ENCODE data around the gene ZNF644. TPM values are rescaled to one million over a fixed set of nuclear protein-coding genes. Genes with fewer than 3 reads are reported as not detected.

Gene ZNF644
- total RNA-seq, 3 donors from 2014 or later = 58.7 to 161 (median 104) TPM

GRCh38 chr1:90989302-90989701, 32.5 kb downstream of the ZNF644 start:
- no peak for TF ChIP-seq POLR2AphosphoS5 (IDR thresholded peaks at IDR 0.05)
- TF ChIP-seq CTCF (IDR thresholded peaks at IDR 0.05) = no peak
- no peak for TF ChIP-seq POLR2A (IDR thresholded peaks at IDR 0.05)
- intact Hi-C loops (cut with DNase I; ENCODE audit: low total_unique reads) = no loop called here

GRCh38 chr1:90987841-90988240, 34.0 kb downstream of the ZNF644 start:
- no peaks in the 10 kb centered on the region for H3K4me1 ChIP-seq
- H3K27me3 ChIP-seq = no peaks in the 10 kb centered on the region
- no peak overlapping the region for H3K27ac ChIP-seq
- intact Hi-C loops (cut with DNase I; ENCODE audit: low total_unique reads) = no loop called here
- no peak overlapping the region for H3K4me3 ChIP-seq
- no peaks in the 10 kb centered on the region for H3K36me3 ChIP-seq
- DNase-seq (ENCODE audit: low spot score in 2 of 2) = no peak
- peaks cover 0 to 11% of the 10 kb centered on the region in 2 donors for H3K9me3 ChIP-seq
- TF ChIP-seq POLR2A (IDR thresholded peaks at IDR 0.05) = no peak
- no peak for TF ChIP-seq POLR2AphosphoS5 (IDR thresholded peaks at IDR 0.05)
- no peak for TF ChIP-seq CTCF (IDR thresholded peaks at IDR 0.05)

More at GRCh38 chr1:90989302-90989701, 32.5 kb downstream of the ZNF644 start:
- Histone ChIP-seq H3K9me3 (peaks cover 0 to 11% of the 10 kb centered on the region in 2 donors), H3K36me3 (no peaks in the 10 kb centered on the region), H3K4me1 (no peaks in the 10 kb centered on the region), H3K27me3 (no peaks in the 10 kb centered on the region), H3K4me3 (no peak overlapping the region), H3K27ac (no peak overlapping the region)
- no peak for DNase-seq (ENCODE audit: low spot score in 2 of 2)

- Histone ChIP-seq H3K9me3 (peaks cover 0 to 11% of the 10 kb centered on the region in 2 donors), H3K27me3 (no peaks in the 10 kb centered on the region), H3K27ac (no peak overlapping the region), H3K36me3 (no peaks in the 10 kb centered on the region), H3K4me1 (no peaks in the 10 kb centered on the region), H3K4me3 (no peak overlapping the region)
- TF ChIP-seq POLR2A (IDR thresholded peaks at IDR 0.05) = no peak
- no peak for TF ChIP-seq POLR2AphosphoS5 (IDR thresholded peaks at IDR 0.05)
- TF ChIP-seq CTCF (IDR thresholded peaks at IDR 0.05) = no peak
- no peak for DNase-seq (ENCODE audit: low spot score in 2 of 2)
- intact Hi-C loops (cut with DNase I; ENCODE audit: low total_unique reads) = no loop called here
Measured at GRCh38 chr1:90986953-90987352, 34.9 kb downstream of the ZNF644 start.

- no peak overlapping the region for H3K27ac ChIP-seq
- no peak for TF ChIP-seq POLR2AphosphoS5 (IDR thresholded peaks at IDR 0.05)
- no peak for TF ChIP-seq POLR2A (IDR thresholded peaks at IDR 0.05)
- H3K4me3 ChIP-seq = no peak overlapping the region
- no peaks in the 10 kb centered on the region for H3K4me1 ChIP-seq
- H3K27me3 ChIP-seq = no peaks in the 10 kb centered on the region
- peaks cover 3% of the 10 kb centered on the region for H3K36me3 ChIP-seq
- H3K9me3 ChIP-seq = no peaks in the 10 kb centered on the region
- DNase-seq (ENCODE audit: low spot score in 2 of 2) = no peak
- intact Hi-C loops (cut with DNase I; ENCODE audit: low total_unique reads) = no loop called here
Measured at GRCh38 chr1:90977522-90977921, 44.3 kb downstream of the ZNF644 start.

- Histone ChIP-seq H3K27ac (no peak overlapping the region), H3K27me3 (no peaks in the 10 kb centered on the region), H3K4me1 (no peaks in the 10 kb centered on the region), H3K4me3 (no peak overlapping the region), H3K36me3 (peaks cover 3% of the 10 kb centered on the region), H3K9me3 (no peaks in the 10 kb centered on the region)
- intact Hi-C loops (cut with DNase I; ENCODE audit: low total_unique reads) = no loop called here
- no peak for DNase-seq (ENCODE audit: low spot score in 2 of 2)
- no peak for TF ChIP-seq POLR2A (IDR thresholded peaks at IDR 0.05)
- TF ChIP-seq CTCF (IDR thresholded peaks at IDR 0.05) = no peak
- no peak for TF ChIP-seq POLR2AphosphoS5 (IDR thresholded peaks at IDR 0.05)
Measured at GRCh38 chr1:90973897-90974798, 47.7 kb downstream of the ZNF644 start.

Data from breast epithelium (tissue), 4 donors.